Loucy (cell line): ENCODE measurements around the gene VPS13D.

ENCODE experiments used
- H2AFZ ChIP-seq: fragments of 200-600 bp; sonication (generic); 2 replicates; pipeline ENCODE4 v1.6.0; 2016; ENCODE audit warnings: antibody characterized with exemption, mild to moderate bottlenecking, low read length, moderate library complexity
- H3F3A ChIP-seq: fragments of 200-600 bp; 2 replicates; pipeline ENCODE4 v1.6.0; 2016; ENCODE audit warnings: antibody characterized with exemption, low read depth, mild to moderate bottlenecking
- H3K27me3 ChIP-seq: fragments of 200-600 bp; sonication (generic); 2 replicates; pipeline ENCODE4 v1.6.1; 2014; ENCODE audit warnings: low read length, mild to moderate bottlenecking; ENCODE audit not compliant: insufficient read depth, poor library complexity, severe bottlenecking
- H3K36me3 ChIP-seq: fragments of 200-600 bp; sonication (generic); 2 replicates; pipeline ENCODE4 v1.6.1; 2016; ENCODE audit warnings: low read length; ENCODE audit not compliant: insufficient read depth
- H3K4me1 ChIP-seq: fragments of 200-600 bp; sonication (generic); 2 replicates; pipeline ENCODE4 v1.5.1; 2014; ENCODE audit warnings: low read length, mild to moderate bottlenecking; ENCODE audit not compliant: insufficient read depth, poor library complexity, severe bottlenecking
- H3K4me2 ChIP-seq: fragments of 200-600 bp; sonication (generic); 2 replicates; pipeline ENCODE4 v1.6.0; 2014; ENCODE audit warnings: antibody characterized with exemption, low read length, low read depth, mild to moderate bottlenecking; ENCODE audit not compliant: poor library complexity, severe bottlenecking
- H3K4me3 ChIP-seq: fragments of 200-600 bp; sonication (generic); 2 replicates; pipeline ENCODE4 v1.5.1; 2014; ENCODE audit warnings: low read length, mild to moderate bottlenecking, mixed read lengths; ENCODE audit not compliant: poor library complexity, severe bottlenecking
- H3K79me2 ChIP-seq: fragments of 200-600 bp; sonication (generic); 2 replicates; pipeline ENCODE4 v1.6.1; 2014; ENCODE audit warnings: low read length; ENCODE audit not compliant: insufficient read depth
- H3K9ac ChIP-seq: fragments of 200-600 bp; sonication (generic); 2 replicates; pipeline ENCODE4 v1.6.0; 2014; ENCODE audit warnings: mild to moderate bottlenecking, low read depth, low read length, moderate library complexity; ENCODE audit not compliant: poor library complexity, severe bottlenecking
- H3K9me2 ChIP-seq: fragments of 200-600 bp; sonication (generic); replicated peaks from 2 replicates; pipeline ENCODE4 v1.6.1; 2016; ENCODE audit warnings: low read depth, low read length, mixed read lengths
- H3K9me3 ChIP-seq: fragments of 200-600 bp; sonication (generic); 2 replicates; pipeline ENCODE4 v1.6.1; 2014; ENCODE audit warnings: mild to moderate bottlenecking, antibody characterized with exemption, low read length, low read depth; ENCODE audit not compliant: insufficient read depth
- H4K20me1 ChIP-seq: fragments of 200-600 bp; sonication (generic); 2 replicates; pipeline ENCODE4 v1.6.0; 2014; ENCODE audit warnings: antibody characterized with exemption, low read length, mild to moderate bottlenecking; ENCODE audit not compliant: insufficient read depth, poor library complexity, severe bottlenecking
- CTCF ChIP-seq: fragments of 200-600 bp; sonication (generic); conservative IDR thresholded peaks from 2 replicates; pipeline ENCODE4 v1.5.1; 2014; ENCODE audit warnings: mild to moderate bottlenecking, antibody characterized with exemption, low read length
- EZH2phosphoT487 ChIP-seq: fragments of 200-600 bp; IDR thresholded peaks from 2 replicates; pipeline ENCODE4 v1.6.1; 2018; ENCODE audit warnings: antibody characterized with exemption, mild to moderate bottlenecking, moderate library complexity, borderline replicate concordance

The VPS13D gene

GRCh38 chr1:12450756-12451559, 221.1 kb downstream of the VPS13D start:
- H3K4me2 ChIP-seq, result no peak overlapping the region
- H3K4me1 ChIP-seq, result peaks cover 55% of the 10 kb centered on the region
- peaks cover 6% of the 10 kb centered on the region for H3F3A ChIP-seq

GRCh38 chr1:12451560-12451900, 221.7 kb downstream of the VPS13D start:
- Histone ChIP-seq H3K9me3 (no peaks in the 10 kb centered on the region), H3F3A (peaks cover 6% of the 10 kb centered on the region)

More at GRCh38 chr1:12450756-12451559, 221.1 kb downstream of the VPS13D start:
- TF ChIP-seq EZH2phosphoT487 (no peak), CTCF (no peak)
- H2AFZ ChIP-seq, result no peak overlapping the region
- no peaks in the 10 kb centered on the region for H3K27me3 ChIP-seq
- no peaks in the 10 kb centered on the region for H4K20me1 ChIP-seq
- H3K9me3 ChIP-seq, result no peaks in the 10 kb centered on the region
- no peak overlapping the region for H3K4me3 ChIP-seq
- H3K9me2 ChIP-seq, result no peaks in the 10 kb centered on the region
- H3K36me3 ChIP-seq, result no peaks in the 10 kb centered on the region; the same call in 1 of the 2 replicates
- H3K9ac ChIP-seq, result no peak overlapping the region
- no peaks in the 10 kb centered on the region for H3K79me2 ChIP-seq

GRCh38 chr1:12452262-12452661, 222.4 kb downstream of the VPS13D start:
- Histone ChIP-seq H3K4me2 (no peak overlapping the region), H3K9ac (no peak overlapping the region), H3K9me3 (no peaks in the 10 kb centered on the region), H3K79me2 (no peaks in the 10 kb centered on the region), H3K4me1 (peaks cover 55% of the 10 kb centered on the region), H3K9me2 (no peaks in the 10 kb centered on the region), H3F3A (peaks cover 6% of the 10 kb centered on the region), H3K27me3 (no peaks in the 10 kb centered on the region), H4K20me1 (no peaks in the 10 kb centered on the region), H3K36me3 (peaks cover 6% of the 10 kb centered on the region; the same call in 1 of the 2 replicates), H2AFZ (no peak overlapping the region), H3K4me3 (no peak overlapping the region)
- no peak for TF ChIP-seq CTCF
- no peak for TF ChIP-seq EZH2phosphoT487

More at GRCh38 chr1:12451560-12451900, 221.7 kb downstream of the VPS13D start:
- Histone ChIP-seq H3K27me3 (no peaks in the 10 kb centered on the region), H3K4me1 (peaks cover 55% of the 10 kb centered on the region), H3K9ac (no peak overlapping the region), H3K79me2 (no peaks in the 10 kb centered on the region), H3K36me3 (no peaks in the 10 kb centered on the region; the same call in 1 of the 2 replicates), H4K20me1 (no peaks in the 10 kb centered on the region), H3K4me2 (no peak overlapping the region), H3K9me2 (no peaks in the 10 kb centered on the region), H2AFZ (no peak overlapping the region), H3K4me3 (no peak overlapping the region)
- TF ChIP-seq EZH2phosphoT487 (no peak), CTCF (no peak)
